Activated CD4-positive, alpha-beta T cell treated with anti-CD3 and anti-CD28 coated beads, Interleukin-2, amount 50 U/mL, for 16 hours (primary cell): Measurements from ENCODE around the gene SZT2.
A peak's percentile ranks its signal among the peaks of the same experiment; 100 is the strongest.
"Not testable (repeated sequence)": the region's sequence is repeated elsewhere in the genome, so short reads cannot be mapped to it uniquely, and the experiment has no call there.

ENCODE experiments used
- DNase-seq: peaks from one replicate; pipeline ENCODE4 v3.0.0-alpha.2; 2020

The SZT2 gene

GRCh38 chr1:43392702-43393101 lies 3.0 kb downstream of the SZT2 start:
- no peak for DNase-seq

GRCh38 chr1:43395523-43395922 lies 5.8 kb downstream of the SZT2 start:
- no peak for DNase-seq

DNA sequence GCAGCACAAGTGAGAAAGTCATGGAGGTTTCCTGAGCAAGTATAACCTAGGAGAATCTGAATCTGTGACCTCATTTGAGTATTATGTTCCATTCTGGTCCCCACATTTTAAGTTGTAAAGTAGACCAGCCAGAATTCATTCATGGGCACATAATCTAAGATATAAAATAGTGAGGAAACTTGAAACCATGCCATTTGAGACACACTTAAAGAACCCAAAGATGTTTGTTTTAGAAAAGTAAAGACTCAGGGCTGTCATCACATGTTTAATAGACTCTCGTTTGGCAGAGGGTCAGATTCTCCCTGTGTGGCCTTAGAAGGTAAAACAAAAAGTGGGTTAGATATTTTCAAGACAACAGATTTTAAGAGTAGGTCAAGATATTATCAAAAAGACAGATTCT lies 6.4 kb downstream of the SZT2 start:
- DNase-seq = no peak

- no peak for DNase-seq
Measured at GRCh38 chr1:43398227-43398626, 8.5 kb downstream of the SZT2 start.

DNA sequence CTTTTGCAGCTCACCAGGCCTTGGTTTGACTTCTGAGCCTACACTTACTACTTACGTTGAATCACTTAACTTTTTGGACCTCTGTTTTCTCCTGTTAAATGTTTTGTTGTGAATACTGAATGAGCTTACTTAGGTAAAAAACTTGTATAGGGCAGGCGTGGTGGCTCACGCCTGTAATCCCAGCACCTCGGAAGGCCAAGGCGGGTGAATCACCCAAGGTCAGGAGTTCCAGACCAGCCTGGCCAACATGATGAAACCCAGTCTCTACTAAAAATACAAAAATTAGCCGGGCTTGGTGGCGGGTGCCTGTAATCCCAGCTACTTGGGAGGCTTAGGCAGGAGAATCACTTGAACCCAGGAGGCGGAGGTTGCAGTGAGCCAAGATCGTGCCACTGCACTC lies 10.7 kb downstream of the SZT2 start:
- DNase-seq = not testable (repeated sequence)

DNA sequence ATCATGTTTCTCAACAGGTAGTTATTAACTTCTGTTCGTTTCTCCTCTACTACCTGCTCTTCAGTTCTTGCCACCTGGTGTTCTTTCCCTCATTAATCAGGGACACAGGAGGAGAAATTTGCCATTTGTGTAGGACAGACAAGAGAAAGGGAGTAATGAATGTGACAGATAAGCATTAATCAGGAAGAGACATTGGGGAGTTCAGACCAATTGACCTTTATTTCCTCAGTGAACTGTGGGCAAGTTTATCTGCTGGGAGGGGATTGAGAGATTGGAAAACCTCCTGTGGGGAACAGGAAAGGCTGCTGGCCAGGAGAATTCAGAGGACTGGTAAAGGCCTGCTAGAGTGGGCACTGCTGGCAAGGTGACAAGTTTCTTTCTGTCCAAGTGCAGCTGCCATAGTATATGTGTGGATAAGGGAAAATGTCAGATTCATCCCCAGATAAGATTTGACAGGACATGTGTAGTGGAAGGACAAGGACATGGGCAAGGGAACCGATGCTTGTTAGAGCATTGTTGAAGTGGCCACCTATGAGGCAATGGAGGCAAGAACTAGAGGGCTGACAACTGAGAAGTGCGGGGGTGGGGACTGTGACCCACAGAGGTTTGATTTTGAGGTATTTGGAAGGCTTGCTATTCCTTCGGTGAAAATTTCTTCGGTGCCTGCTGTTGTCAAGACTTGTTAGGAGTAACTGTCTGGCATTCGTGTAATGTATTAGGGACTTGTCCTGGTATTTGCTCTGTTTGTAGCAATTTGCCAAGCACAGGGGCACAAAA lies 12.6 kb downstream of the SZT2 start:
- no peak for DNase-seq

DNA sequence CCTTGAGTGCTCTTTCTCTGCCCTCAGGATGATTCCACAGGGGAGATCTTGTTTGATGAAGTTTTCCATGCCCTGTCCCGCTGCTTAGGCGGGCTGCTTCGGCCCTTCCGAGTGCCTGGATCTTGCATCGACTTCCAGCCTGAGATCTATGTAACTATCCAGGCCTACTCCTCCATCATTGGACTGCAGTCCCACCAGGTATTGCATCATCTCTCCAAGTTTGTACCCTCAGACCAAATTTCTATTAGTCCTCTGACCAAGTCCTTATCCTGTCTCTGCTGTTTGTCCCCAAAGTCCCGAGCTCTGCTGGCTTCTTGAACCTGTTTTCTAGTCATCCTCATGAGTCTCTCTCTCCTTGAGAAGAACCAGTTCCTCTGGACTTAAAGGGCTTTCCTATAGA lies 14.7 kb downstream of the SZT2 start:
- DNase-seq = no peak

GRCh38 chr1:43405219-43405875 lies 15.6 kb downstream of the SZT2 start:
- no peak for DNase-seq

DNA sequence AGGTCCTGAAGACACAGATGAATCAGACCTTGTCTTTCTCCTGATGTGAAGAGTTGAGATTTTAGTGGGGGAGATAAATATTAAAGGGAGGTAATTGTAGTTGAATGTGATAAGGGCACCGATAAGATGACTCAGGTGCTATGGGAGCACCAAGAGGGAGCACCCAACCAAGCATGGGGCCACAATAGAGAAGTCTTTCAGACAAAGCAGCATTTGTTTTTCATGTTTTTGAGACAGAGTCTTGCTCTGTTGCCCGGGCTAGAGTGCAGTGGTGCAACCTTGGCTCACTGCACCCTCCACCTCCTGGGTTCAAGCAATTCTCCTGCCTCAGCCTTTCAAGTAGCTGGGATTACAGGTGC lies 16.2 kb downstream of the SZT2 start:
- DNase-seq = no peak

- no peak for DNase-seq
Measured at GRCh38 chr1:43410571-43410970, 20.9 kb downstream of the SZT2 start.

GRCh38 chr1:43413426-43413825 lies 23.7 kb downstream of the SZT2 start:
- not testable (repeated sequence) for DNase-seq

DNA sequence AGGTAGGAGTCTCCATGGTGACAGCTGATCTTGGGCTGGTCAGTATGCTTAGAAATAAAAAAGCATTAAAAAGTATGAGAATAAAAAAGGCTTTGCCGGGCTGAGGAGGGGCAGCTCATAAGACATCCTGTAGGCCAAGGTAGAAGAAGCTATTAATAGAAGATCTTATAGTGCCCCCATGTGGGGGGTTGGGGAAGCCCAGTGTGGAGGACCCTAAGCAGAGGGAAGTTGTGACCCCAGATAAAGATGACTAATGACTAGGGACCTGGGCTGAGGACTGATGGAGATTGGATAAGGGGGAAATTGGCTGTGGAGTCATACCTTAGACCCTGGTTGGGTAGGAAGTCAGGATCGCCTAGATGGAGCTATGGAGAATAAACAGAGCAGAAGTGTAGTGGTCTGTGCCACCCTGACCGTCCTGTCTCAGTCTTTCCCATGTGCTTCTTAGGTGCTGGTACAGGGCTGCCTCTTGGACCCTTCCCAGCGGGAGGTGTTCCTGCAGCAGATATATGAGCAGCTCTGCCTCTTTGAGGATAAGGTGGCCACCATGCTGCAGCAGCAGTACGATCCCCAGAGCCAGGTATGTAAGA lies 25.0 kb downstream of the SZT2 start:
- peak; percentile 65 for DNase-seq

- no peak for DNase-seq
Measured at GRCh38 chr1:43415901-43416300, 26.2 kb downstream of the SZT2 start.

GRCh38 chr1:43418858-43419257 lies 29.2 kb downstream of the SZT2 start:
- no peak for DNase-seq

DNA sequence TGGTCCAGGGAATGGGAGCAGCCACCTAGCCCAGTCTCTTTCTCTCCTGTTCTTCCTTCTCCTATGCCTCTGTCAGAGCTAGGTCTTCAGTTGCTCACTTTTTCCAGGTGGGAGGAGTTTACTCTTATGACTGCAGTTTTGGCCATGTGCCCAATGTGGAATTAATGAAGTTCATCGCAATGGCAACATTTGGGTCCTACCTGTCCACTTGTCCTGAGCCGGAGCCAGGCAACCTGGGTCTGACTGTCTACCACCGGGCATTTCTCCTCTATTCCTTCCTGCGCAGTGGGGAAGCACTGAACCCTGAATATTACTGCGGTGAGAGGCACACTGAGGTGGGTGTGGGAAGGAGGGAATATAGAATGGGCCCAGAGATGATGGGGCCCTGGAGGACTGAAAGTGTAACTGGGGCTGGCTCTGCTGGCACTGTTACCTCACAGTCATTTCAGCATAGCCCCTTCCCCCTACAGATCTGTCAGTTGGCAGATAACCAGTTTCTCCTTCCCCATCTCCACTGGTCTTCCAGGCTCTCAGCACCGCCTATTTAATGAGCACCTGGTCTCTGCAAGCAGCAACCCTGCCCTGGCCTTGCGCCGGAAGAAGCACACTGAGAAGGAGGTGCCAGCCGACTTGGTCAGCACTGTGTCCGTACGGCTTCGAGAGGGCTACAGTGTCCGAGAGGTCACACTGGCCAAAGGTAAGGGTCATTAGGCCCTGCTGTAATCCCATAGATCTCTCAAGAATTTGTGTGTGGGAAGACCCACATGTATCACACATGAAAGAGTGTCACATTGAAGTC lies 30.1 kb downstream of the SZT2 start:
- no peak for DNase-seq

- no peak for DNase-seq
Measured at GRCh38 chr1:43420874-43421273, 31.2 kb downstream of the SZT2 start.

DNA sequence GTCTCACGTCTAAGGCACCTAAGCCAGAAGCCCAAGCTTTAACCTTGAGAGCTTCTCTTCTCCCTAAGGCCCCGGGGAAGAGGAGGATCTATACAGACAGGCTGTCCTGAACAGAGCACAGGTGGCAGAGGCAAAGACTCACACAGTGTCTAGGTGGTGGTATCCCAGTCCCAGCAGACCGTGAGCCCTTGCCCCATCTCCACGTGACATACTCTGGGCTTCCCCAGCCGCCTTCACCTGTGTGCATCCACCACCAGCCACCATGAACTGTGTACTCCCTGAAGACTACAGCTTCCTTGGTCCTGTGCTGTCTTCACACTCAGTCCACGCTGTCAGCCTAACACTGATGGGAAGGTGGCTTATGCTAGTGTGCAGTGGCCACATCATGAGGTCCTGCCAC lies 31.7 kb downstream of the SZT2 start:
- no peak for DNase-seq

DNA sequence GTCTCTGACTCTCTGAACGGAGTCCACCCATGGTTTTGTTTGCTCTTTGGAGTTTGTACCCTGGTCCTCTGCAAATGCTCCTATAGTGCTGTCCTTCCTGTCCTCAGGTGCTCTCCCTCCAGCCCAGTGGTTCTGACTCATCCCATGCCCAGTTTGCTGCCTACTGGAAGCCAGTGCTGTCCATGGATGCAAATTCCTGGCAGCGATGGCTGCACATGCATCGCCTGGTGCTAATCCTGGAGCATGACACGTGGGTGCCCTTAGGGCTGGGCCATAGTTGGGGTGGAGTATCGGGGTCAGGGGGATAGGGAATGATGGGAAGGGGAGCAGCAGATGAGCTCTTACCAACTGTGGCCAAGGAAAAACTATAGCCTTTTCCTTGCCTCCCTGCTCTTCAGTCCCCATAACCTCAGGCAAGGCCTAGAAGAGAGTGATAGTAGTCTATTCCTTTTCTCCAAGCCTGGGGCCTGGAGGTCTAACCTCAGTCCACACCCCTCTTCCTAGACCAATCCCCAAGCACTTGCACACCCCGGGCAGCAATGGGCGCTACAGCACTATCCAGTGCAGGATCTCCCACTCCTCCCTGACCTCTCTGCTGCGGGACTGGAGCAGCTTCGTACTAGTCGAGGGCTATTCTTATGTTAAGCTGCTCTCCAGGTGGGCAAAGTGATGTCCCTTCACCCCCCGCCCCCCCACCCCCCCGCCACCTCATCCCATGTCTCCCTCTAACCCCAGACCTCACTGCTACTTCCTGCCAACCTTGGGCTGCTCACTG lies 32.5 kb downstream of the SZT2 start:
- no peak for DNase-seq

DNA sequence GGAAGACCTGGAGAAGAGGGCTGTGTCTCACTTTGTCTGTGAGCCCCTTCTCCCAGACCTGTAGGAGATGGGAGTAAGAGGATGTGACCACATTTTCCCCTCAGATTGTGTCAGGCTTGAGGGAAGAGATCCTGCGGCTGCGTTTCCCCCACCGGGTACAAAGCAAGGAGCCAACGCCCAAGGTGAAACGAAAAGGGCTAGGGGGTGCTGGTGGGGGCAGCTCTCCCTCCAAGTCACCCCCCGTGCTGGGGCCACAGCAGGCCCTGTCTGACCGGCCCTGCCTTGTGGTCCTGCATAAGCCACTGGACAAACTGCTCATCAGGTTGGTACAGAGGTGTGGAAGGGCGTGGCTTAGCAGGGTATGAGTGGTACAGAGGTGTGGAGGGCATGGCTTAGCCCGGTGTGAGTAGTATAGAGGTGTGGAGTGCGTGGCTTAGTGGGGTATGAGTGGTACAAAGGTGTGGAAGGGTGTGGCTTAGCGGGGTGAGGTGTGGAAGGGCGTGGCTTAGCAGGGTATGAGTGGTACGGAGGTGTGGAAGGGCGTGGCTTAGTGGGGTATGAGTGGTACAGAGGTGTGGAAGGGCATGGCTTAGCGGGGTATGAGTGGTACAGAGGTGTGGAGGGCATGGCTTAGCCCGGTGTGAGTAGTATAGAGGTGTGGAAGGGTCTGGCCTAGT lies 33.4 kb downstream of the SZT2 start:
- no peak for DNase-seq

GRCh38 chr1:43423672-43424550 lies 34.2 kb downstream of the SZT2 start:
- peak; percentile 16 for DNase-seq

GRCh38 chr1:43425045-43425444 lies 35.3 kb downstream of the SZT2 start:
- no peak for DNase-seq
